Stimulated activated CD4-positive, alpha-beta T cell treated with anti-CD3 and anti-CD28 coated beads, TNF-alpha, amount 100 ng/mL, for 24 hours (primary cell): ENCODE measurements around the gene EML1.

ENCODE experiments used
- DNase-seq, 3 experiments: peaks; one replicate each; pipeline ENCODE4 v3.0.0-alpha.2; 2020; ENCODE audit warnings: low read depth in 3 of 3

The EML1 gene

DNA sequence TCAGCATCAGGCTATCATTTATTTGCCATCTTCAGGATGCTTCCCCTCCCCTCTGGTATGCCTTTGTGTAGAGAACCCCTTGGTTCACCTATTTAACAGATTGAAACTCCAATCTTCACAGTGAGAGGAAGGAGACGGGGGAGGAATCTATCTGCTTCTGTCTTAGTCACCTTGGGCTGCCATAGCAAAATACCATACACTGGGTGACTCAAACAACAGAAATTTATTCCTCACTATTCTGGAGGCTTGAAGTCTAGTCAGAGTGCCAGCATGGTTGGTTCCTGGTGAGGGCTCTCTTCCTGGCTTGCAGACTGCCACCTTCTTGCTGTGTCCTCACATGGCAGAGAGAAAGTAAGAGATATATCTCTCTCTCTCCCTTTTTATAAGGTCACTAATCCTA lies 13.5 kb upstream of the EML1 start:
- no peak for DNase-seq

DNA sequence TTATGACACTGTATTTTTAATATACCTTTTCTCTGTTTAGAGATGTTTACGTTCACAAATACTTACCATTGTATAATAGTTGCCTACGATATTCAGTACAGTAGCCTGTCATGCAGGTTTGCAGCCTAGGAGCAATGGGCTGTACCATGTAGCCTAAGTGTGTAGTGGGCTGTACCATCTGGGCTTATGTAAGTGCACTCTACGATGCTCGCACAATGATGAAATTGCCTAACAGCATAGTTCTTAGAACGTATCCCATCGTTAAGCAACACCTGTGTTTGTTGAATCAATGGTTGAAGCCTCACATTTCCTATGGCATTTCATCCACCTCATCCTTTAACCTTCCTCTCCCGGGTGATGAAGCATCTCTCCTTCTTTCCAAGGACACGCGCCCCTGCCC lies 12.5 kb upstream of the EML1 start:
- no peak for DNase-seq

DNA sequence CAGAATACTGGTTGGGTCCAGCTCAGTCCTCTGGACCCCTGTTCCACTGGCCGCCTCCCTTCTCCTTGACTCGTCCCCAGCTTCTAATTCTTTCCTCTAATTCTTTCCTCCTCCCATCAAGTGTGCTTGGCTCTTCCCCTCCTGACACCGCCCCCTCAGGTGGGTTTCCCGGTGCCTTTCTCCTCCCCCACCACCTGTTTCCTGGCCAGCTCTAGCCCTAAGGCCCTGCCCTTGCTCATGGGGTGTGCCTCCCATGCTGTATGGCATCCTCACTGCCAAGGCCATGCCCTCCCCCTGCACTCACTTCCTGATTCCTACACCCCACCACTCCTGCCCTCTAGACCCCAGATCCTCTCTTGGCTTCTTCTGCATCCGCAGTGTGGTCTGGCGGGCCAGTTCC lies 12.1 kb upstream of the EML1 start:
- DNase-seq = no peak

DNA sequence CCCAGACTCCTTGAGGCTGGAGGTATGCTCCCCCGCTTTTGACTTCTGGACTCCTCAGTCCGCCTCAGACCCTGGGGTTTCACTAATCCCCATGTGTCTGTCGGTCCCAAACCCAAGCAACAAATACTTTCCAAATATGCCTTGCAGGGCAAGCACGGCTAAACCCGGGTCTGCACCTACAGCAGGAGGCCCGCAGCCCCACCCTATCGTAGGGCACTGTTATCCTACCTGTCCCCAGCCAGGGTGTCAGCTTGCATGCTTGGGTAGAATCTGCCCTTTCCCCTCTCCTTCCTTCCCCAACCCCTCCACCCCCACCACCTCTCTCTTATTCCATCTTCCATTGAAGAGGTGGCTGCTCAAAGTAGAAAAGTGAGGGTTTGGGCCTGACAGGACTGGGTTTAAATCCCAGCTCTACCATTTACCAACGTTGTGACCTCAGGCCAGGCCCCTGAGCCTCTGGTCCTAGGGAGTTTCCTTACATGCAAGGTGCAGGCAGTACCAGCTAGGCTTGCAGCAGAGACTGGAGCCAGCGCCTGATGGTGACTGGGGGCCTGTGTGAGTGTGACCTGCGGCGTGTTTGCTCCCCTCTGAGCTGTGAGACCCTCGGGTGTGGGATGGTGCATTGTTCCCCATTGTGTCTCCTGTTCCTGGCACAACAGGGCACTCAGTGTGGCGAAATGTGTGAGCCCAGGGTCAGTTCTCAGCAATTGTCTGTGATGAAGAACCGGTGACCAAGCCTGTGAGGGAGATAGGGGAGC lies 11.2 kb upstream of the EML1 start:
- DNase-seq = no peak

DNA sequence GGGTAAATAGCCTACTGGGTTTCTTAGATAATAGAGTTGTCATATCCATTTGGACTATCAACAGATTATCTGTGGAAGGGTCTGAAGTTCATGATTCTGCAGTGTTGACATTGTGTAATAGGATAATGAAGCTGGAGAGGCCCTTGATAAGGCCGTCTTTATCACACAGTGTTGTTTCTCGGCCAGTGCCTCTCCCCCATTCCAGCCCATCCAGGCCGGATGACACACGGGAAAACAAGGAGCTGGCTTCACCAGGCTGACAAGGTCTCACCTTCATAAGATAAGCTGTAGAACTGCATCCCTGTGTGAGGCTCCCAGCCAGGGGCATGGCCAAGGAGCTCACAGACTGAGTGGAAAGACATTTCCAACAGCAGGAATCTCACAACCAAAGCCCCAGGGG lies 8.7 kb upstream of the EML1 start:
- no peak for DNase-seq

DNA sequence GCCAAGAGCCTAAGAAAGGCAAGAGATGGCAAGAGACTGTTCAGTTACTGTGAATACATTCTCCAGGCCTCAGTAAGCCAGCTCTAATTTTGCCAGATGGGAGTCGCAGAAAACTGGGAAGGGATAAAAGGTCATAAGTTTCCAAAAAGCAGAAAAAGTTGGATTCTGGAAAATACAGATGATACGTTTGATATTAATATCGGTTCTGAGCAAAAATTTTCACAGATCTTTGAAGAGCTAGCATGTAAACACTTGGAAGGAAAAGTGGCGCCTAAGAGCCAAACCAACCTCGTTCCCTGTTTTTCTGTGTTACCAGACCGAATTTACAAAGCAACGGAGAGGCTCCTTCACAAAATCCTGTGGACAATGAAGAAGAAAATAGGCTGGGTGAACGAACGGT lies 7.8 kb upstream of the EML1 start:
- no peak for DNase-seq

DNA sequence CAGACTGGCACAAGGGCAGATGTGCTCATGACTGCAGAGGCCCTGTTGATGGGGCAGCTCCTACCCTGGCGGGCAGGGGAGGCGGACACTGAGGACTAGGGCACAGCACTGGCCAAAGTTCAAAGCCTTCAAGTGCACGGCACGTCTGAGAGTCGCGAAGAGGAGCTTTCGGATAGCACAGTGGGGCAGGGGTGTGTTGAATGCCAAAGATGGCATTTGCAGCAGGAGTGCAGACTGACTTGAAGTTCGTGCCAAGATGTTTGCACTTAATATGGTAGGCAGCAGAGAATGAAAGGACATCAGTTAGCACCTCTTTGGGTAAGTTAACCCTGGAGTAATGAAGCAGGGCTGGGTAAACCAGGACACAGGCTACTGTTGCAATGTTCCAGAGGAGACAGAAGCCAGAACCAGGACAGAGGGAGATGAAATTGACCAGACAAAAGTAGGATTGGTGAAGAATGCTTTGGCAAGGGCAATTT lies 6.7 kb upstream of the EML1 start:
- no peak for DNase-seq

DNA sequence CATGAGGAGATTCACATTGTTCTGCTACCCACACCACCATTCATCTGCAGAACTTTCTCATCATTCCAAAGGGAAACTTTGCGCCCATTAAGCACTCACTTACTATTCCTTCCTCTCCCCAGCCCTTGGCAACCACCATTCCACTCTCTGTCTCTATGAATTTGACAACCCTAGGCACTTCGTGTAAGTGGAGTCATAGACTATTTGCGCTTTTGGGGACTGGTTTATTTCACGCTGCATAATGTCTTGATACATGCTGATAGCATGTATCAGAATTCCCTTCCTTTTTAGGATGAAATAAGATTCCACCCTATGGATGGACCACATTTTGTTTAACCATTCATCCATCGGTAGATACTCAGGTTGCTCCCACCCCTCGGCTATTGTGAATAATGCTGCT lies 4.5 kb upstream of the EML1 start:
- no peak for DNase-seq

DNA sequence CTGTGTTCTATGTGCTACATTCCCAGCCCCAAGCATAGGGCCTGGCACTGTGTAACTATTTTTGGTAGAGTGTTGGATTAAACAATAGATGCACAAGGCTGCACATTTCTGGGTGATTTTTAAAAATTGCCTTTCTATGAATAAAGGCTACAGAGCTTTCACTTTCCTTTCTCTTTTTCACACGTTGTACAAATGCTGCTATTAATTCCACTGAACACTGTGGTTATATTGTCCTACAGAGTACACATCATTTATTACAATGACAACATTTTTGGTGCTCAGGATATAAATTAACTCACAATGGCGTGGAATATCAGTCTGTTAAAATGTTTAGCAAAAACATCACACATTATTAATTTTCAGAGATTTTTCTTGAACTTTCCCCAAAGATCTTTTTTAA lies 3.6 kb upstream of the EML1 start:
- DNase-seq = no peak

DNA sequence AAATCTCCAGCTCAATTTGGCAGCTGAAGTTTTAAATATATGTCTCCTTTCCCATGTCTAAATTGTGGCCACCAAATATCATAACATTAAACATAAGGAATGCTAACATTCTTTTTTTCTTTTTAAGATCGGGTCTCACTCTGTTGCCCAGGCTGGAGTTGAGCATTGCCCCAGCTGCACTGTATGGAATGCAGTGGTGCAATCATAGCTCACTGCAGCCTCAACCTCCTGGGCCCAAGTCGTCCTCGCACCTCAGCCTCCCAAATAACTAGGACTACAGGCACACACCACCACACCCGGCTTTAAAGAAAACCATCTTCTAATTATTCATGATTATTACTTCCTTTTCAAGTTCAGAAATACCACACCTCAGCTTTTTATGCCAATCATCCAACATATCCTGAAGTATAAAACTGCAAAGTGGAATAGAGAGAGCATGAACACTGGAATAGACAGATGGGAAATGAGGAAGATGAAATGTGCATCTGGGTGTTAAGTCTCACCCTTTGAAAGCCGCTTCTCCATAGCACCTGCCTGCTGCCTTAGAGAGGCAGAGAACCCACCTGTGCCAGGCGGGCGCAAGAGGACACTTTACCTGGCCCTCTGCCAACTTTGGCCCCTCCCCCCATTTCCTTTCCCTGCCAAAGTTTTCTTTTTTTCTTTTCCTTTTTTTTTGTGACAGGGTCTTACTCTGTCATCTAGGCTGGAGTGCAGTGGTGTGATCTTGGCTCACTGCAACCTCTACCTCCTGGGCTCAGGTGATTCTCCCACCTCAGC lies 2.8 kb upstream of the EML1 start:
- DNase-seq = no peak

DNA sequence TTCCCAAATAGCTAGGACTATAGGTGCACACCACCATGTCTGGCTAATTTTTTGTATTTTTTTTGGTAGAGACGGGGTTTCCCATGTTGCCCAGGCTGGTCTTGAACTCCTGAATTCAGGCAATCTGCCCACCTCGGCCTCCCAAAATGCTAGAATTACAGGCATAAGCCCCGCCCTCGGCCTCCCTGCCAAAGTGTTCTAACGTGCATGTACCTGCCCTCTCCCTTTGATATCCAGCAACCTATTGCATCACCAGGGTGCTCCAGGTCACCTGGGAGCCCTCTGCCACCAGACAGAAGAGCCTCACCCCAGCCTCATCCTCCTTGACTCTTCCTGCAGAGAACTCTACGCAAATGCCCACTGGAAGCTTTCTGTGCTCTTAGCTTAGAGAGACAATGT lies 2.2 kb upstream of the EML1 start:
- no peak for DNase-seq

DNA sequence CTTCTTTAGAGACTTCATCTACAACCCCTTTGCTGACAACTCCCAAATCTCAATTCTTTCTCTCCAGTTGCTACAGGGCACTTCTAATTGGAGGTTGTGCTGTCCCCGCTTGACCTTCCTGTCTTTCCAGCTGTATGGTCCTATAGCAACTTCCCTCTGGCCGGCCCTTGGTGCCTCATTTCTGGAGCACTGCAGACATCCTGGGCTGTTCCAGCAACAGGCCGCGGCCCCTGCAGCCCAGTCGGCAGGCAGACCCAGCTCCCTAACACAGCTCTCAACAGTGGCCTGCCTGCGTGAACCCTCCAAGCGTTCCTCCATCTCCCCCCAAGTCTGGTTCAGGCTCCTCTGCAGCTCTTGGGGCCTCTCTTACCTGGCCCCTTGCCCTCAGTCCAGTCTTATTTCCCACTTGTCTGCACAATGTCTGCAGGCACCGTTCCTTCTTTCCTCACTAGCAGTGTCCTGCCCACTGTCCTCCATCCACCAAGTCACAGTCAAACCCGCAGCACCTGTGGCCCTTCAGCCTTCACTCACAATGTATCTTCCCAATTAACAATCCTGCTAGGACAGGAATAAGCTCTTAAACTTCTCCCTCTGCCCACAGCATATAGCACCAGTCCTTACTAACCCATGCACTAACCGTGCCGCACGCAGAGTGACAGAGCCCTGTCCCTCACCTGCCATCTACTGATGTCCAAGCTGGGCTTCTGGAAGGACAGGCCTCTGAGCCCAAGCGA lies 1.6 kb upstream of the EML1 start:
- DNase-seq = no peak

DNA sequence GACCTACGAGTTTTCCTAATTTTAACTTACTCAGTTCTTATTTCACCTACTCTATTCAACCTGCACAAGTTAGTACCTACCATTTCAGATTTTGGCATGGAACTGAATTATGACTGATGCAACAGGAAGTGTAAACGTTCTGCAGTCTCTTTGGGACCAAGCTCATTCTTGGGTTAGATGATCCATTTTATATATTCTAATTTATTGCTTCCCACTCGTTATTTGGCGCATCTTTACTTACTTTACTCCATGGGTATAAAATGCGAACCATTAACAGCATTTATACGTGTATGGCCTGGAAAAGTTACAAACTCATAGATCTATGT lies 1.0 kb upstream of the EML1 start:
- DNase-seq = no peak

DNA sequence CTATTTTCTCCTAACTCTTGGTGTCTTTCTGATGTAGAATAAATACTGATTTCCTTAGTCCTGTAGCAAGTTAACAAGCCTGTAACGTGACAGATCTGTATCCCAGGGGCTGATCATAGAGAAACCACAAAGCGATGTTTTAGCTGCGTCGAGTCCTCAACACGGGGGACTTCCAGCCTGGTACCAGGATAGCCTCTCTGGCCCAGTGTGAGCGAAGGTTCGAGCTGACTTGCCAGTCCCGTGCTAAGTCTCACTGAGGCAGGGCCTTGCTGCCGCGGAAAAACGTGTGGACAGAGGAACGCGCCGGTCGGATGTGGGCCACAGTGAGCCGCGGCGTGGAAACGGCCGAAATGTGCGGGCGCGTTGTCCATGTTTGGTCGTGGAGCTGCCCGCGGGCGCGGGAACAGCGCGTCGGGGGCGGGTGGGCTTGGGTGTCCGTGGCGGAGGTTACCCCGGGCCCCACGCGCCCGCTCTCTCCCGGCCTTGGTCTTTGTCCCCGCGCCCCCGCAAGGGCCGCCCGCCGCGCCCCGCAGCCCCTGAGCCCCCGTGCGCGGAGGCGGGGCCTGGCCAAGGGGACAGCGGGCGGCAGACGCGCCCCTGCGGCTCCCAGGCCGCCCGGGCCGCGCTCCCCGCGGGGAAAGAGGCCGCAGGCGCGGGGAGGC lies 531 bp upstream of the EML1 start:
- DNase-seq = no peak

DNA sequence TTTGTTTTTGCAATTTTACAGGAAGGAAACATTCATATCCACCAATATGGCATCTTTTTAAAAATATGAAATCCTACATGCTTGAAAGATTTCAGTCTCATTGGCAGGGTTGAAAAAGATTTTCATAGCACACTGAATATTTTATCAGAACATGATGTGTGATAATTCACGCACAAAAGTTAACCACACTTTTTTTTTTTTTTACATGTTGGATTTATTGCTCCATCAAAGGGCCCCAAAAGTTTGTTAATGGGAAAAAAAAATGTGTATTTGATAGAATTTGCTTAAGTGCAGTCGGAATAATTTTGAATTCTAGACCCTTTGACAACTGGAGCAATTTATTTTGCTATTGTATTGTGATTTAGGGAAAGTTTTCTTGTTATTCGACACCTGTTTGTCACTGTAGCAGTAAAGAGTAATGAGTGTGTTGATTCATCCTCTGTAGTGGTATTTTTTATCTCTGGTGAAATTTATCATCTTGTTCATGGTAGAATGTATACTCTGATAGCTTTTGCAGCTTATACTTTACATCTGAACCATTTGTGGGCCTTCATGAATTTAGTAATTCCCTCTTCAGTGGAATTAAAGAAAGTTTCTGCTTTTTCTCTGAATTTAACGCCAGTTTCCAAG lies 1.1 kb downstream of the EML1 start:
- no peak for DNase-seq

DNA sequence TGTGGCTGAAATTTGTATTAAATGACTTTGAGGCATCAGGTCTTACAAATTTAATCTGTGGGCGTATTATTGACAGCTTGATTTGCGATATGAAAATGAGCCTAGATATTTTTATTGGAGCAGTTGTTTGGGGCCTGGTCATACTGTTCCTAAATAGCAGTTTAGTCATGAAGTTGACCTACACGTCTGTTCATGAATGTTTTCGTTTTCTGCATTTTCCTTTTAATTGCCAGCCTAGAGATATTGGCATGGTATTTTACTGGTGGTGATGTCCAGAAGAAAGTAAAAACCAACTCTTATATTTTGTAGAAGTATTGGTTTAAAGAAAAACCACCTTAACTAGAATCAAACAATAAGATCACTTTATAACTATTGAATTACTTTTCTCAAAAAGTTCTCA lies 1.8 kb downstream of the EML1 start:
- no peak for DNase-seq

DNA sequence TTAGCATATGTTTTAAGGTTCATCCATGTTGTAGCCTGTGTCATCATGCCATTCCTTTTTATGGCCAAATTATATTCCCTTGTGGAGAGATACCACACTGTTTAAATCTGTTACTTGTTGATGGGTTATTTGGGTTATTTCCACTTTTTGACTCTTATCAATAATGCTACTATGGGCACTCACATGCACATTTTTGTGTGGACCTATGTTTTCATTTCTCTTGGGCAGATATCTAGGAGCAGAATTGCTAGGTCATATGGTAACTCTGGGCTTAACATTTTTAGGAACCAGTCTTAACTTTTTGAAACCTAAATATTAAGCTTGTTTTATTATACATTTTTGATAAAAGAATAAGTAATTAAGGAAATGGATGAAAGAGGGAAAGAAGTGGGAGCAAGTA lies 4.0 kb downstream of the EML1 start:
- no peak for DNase-seq

DNA sequence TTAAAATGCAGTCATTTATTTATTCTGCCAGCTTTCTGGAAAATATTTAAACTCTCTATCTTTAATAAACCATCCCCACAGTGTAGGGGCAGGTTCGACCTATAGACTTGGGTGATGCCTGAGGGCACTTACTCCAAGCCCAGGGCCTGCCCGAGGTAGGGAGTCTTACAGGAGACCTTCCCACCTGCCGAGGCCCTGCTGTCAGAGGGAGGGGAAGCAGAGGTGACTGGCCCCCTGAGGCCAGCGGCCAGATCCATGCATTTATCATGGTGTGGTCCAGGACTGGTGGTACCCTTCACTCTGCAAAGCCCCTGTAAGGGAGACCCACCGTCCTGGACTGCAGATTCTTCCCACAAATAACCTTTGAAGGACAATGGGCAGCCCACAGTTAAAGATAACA lies 7.6 kb downstream of the EML1 start:
- DNase-seq = no peak

DNA sequence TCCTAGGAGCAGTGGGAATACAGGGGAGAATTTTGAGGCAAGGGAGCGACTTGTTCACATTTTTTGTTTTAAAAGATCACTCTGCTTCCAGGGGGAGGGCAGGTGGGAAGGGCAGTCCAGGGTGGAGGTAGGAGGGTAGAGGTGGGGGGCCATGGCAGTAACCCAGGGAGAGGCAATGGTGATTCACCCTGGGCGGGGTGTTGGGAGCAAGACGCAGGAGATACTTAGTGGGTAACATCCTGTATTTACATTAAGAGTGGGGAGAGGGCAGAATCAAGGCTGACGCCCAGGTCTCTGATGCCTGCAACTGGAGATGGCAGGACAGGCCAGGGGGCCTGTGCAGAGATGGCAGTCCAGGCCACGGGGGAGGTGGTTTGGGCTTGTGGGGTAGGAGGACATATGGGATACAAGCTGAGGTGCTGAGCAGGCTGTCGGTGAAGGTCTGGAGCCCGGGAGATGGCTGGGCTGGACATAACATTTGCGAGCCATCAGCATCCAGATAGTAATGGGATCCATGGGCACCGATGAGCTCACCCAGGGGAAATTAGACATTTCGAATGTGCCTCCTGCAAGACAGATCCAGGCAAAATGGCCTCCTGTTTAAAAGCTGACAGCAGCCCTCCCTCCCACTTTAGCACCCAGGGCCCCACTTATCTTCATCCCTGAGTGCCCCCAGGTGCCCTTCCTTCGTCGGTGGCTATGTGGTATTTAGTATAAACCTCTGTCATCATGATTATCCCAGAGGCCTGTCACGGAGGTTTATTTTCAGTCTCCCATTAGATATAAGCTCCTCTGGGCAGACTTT lies 9.3 kb downstream of the EML1 start:
- DNase-seq = no peak

DNA sequence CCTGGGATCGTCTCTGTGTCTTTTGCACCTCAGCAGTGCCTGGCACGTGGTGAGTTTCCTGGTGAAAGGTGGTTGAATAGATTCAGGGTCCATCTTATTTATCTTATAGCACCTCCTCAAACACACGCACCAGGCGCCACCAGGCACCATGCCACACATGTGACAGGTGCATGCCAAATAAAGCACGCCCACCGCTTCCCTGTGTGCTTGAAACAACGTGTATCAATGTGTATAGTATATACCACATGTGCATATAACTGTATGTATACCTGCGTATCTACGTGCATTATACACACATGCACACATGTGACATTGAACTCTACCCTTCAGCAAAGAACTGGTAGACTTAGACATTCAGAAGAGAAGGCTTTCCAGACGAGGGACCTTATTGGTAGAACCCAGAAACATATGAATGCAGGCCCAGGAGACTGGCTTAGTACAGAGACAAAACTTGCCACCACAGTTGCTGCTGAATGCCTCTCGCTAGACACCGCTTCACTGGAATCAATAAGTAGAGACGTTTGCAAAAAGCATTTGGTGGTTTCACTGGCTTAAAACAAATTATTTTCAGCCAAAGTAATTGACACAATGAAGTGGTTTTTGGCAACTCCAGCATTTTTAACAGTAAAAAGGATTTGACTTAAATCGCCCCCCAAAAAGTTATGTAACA lies 10.0 kb downstream of the EML1 start:
- no peak for DNase-seq

DNA sequence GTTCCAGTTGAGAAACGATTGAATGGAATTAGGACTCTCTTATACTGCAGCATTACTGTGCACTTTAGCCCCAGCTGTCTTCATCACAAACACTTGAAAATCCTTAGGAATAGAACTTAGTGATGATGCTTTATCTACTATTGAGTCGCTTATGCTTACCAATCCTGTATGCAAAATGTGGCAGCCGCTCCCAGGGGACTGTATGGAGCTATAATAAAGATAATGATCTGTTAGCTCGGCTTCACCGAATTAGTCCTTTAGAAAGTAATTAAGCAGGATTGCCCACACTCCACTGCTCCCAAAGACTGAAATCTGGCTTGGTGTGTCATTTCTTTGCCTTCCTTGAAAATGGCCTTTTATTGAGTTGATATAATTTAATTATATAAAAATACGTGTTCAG lies 10.6 kb downstream of the EML1 start:
- DNase-seq = no peak
